HG03342 (cell line): ENCODE data around the gene SMIM23.
A peak's percentile ranks its signal among the peaks of the same experiment; 100 is the strongest.

Experiments used
- ATAC-seq: cut with Tn5 transposase; IDR thresholded peaks from one replicate; pipeline ENCODE4 v1.9.1; 2021; ENCODE audit warnings: mild to moderate bottlenecking, moderate library complexity; ENCODE audit not compliant: unreplicated experiment

SMIM23 gene

DNA sequence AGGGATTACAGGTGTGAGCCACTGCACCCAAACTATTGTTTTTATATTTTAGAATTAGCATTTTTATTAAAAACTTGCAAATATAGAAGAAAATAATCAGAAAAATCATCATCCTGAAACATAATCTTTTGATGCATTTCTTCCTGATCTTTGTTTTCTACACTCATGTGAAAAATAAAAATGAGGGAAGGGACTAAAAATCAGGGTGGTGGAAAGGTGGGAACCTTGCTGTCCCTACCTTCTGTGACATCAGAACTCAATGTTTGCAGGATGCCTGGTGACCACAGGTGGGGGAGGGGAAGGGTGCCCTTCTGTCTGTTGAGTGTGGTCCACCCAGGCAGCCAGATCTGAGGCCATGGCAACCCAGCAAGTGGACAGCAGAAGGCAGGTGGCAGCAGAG is at the start of gene SMIM23:
Gene SMIM23, plus strand, starts transcription at position 301 of the 400 bp plus-strand sequence. Its CDS starts 55 bp downstream, at position 356.
- ATAC-seq: no peak

DNA sequence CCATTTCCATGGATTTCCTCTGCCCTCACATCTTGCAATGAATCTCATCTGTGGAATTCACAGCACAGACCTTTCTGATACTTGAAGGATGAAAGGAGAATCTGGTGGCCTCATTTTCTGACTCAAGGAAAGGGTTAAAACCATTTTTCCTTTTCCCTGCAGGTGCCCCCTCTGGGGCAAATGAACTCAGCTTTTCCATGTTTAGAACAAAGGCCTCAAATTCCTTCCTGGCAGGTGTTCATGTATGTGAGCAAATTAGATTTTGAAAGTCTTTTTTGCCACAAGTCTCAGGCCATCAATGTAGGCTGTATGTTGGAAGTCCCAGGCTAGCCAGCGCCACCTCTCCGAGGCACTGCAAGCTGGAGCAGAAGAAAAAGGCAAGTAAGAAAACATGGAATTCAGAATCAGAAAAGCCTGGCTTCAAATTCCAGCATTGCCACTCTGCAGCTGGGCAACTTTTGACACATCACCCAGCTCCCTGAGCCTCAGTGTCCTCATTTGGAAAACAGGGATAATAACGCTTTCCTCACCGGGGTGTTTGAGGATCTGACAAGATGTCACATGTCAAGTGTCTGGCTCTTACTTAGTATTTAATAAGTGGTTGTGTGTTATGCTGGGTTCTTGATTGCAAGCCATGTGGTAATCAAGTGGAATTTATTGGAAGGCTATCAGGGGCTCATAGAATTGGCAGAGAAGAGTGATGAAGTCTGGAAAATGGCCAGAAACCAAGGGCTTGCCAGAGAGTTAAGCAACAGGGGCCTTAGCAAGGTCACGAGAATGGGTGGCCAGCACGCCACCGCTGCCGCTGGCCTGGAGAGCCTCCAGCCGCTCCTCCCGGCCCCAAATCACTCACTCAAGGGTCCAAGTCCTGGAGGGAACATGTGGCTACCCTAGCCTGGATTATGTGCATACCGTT is 48.4 kb upstream of the SMIM23 start:
- ATAC-seq: no peak

DNA sequence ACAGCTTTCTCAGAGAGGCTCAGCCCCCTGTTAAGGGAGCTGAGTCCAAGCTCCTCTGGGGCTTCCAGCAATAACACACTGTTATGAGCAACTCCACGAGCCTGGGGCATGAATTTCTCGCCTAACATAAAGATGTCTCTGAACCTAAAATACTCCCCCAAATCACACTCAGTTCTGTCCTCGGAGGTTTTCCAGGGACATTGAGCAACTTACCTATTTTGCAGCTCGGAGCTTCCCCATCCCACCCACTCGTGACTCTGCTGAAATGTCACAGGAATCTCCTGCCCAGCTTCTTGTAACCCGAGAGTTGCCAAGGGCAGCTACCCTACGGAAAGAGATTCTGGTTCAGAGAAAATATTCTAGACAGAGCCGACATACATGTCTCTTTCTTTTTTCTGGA is 47.1 kb upstream of the SMIM23 start:
- ATAC-seq: no peak

DNA sequence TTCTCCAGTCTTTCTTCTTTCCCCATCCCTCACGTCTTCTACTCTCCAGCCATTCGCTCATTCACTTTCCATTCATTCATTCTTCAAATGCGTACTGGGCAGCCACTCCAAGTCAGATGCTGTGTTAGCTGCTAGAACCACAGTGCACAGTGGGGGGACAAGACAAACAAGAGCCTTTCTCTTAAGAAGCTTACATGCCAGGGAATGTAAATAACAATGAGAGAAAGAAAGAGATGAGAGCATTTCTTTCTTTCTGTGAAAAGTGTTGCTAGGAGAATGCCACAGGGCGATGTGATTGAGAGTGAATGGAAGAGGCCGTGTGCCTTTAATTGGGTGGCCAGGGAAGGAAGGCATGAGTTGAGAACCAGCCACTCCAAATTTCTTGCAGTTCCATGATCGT is 46.3 kb upstream of the SMIM23 start:
- ATAC-seq: no peak

DNA sequence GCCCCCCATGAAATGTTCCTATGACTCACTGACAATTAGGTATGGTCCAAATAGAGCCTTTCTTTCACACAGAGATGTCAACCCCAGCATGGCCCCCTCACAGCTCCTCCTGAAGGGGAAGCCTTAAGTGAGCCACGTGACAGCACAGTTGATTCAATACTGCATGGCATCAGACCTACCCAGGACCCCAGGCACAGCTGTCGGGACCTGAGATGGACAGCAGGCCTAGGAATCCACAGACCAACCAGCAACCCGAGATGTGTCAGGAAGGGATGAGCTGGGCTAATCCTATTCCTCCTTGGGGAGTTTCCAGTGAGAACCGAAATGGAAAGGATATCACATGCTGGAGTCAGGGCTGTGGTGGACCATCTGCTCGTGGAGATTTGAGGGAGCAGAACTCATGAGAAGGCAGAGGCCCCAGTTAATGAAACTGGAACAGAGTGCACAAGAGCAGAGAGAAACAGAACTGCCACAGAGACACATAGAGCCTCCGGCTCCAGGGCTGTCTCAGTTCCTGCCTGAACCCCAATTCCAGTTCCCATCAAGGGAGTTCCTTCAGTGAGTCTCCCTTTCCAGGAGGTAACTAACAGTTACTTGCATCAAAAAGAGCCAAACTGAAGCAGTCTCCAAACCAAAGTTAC is 42.1 kb upstream of the SMIM23 start:
- peak; percentile 25 for ATAC-seq

DNA sequence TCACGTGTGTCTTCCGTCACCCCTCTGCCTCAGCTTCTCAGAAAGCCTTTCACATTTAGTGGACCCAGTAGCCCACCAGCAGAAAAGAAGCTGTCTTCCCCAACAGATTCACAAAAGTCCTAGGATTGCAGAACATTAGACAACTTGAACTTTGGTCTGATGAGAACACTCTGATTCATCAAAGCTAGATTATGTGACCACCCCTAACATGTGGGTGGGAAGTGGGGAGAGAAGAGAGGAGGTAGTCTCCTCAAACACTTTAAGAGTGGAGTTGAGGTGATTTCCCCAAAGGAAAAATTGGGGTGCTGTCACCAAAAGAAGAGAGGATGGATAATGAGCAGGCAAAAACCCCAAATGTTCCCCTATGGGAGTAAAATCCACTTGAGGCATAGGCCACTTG is 41.4 kb upstream of the SMIM23 start:
- ATAC-seq: no peak

DNA sequence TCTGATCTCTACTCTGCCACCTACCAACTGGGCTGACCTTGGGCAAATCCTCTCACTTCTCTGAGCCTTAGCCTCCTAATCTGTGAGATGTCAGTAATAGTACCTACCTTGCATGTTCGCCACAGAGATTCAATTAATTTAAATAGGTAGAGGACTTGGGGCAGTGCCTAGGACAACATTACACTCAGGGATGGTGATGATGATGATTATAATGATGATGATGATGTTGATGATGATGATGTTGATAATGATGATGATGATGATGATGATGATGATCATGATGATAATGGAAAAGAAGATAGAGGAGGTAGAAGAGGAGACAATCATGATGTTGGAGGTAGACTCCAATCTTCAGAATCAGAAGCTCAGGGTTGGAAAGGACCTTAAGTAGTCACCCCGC is 40.7 kb upstream of the SMIM23 start:
- ATAC-seq: no peak

DNA sequence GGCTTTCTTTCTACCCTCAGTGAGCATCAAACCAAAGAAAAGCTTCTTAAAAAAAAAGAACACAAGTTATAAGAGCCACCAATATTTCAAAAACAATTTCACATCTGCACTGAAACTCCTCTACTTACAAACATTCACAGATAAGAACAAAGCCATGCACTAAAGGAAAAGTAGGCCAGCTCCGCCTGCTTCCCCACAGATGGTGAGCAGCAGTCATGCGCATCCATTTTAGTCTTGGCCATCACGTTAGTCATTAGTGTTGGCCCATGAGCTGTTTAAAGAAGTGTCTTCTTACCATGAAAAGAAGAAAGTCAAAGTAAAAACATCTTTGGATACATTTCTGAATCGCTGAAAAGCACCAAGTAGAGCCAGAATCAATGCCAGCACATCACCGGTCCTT is 40.0 kb upstream of the SMIM23 start:
- no peak for ATAC-seq

DNA sequence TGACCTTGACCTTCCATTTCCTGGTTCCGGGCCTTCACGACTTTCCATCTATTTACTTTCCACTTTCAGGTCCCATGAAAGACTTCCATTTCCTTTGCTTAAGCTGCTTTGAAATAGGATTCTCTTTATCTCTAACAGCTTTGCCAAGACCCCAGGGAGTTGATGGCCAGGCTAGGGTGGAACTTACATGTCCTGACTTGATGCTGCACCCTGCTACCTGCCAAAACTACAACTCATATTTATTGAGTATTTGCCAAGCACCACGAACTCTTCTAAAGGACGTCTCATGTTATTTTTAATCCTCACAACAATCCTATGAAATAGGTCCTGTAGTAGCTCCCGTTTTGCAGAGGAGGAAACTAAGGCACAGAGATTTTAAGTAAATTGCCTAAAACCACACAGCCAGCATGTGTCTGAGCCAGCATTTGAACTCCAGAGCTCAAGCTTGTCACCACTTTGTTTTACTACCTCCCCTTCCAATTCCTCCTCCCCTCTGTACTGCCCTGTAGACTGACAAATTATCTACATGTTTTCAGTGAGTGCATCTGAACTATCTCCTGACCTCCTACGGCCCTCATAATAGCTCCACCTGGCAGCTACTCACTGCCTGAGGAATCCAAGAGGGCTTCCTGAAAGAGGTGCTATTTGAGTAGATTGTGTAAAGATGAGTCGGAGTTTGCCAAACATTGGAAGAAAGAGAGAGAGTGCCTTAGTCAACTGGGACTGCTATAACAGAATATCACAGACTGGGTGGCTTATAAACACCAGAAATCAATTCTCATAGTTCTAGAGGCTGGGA is 38.4 kb upstream of the SMIM23 start:
- ATAC-seq: no peak

DNA sequence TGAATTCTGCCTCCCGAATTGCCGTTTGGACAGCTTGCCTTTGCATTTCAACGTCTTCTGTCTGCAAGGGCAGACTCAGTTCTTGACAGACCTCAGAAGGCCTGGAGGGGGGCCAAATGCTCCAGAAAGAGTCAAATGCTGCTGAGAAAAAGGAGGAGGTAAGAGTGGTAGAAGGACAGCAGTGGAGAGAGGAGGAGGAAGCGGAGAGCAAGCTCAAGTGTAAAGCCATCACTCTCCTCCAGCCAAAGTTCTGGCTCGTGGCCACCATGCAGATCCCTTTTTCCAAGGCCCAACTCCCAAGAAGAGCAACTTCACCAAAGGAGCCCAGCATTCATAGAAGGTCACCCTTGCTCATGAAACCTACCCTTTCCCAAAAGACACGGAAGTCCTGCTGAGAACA is 36.9 kb upstream of the SMIM23 start:
- no peak for ATAC-seq

DNA sequence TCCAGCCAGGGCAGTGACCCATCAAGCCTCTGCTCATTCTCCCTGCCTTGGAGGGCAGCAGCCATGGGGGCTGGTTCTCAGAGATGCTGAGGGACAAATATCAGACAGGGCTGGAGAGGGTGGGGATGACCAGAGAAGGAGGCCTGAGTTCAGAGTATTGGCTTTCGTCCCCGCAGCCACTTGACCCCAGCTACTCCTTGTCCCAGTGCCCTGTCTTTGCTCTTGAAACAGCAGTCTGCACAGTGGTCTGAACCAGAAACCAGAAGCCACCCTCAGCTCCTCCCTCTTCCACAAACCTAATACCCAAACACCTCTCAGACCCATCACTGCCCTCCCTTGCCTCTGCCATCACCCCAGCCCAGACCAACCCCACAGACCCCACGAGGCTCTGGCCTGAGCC is 36.3 kb upstream of the SMIM23 start:
- no peak for ATAC-seq

DNA sequence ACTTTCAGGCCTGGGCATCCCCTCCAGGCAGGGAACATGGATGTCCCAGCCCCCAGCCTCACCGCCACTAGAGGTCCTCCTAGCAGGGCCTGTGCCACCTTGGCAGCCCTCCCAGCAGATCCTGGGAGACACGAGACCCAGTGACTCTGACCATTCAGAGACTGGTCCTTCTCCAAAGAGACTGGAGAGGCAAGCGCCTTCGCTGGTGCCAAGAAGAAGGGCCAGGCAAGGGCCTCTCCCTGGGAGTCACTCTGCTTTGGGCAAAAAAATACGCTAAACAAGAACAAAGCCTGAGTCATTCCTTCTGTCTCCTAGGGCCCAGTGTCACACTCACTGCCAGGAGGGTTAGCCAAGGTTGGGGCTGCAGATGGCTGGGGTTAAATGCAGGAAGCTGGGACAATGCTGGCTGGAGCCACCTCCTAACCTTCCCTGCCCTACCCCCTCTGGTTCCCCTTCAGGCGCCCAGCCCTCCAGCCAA is 35.3 kb upstream of the SMIM23 start:
- ATAC-seq: no peak

DNA sequence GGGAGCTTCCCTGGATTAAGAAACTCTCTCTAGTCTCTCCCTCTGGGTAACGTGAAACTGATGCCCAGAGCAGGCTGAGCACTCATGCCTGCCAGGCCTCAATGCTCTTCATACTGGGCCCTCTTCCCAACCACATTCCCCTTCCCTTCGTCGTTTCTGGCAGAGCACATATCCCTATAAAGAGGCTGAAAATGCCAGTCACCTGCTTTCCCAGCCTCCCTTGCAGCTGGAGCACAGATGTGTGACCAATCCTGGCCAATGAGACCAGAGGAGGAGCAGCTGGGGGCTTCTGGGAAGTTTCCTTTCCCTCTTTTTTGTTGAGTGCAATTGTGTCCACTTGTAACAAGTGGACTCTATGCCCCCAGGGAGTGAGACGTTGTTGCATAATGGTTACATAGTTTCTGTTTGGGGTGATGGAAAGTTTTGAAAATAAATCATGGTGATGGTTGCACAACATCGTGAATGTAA is 30.2 kb upstream of the SMIM23 start:
- no peak for ATAC-seq

DNA sequence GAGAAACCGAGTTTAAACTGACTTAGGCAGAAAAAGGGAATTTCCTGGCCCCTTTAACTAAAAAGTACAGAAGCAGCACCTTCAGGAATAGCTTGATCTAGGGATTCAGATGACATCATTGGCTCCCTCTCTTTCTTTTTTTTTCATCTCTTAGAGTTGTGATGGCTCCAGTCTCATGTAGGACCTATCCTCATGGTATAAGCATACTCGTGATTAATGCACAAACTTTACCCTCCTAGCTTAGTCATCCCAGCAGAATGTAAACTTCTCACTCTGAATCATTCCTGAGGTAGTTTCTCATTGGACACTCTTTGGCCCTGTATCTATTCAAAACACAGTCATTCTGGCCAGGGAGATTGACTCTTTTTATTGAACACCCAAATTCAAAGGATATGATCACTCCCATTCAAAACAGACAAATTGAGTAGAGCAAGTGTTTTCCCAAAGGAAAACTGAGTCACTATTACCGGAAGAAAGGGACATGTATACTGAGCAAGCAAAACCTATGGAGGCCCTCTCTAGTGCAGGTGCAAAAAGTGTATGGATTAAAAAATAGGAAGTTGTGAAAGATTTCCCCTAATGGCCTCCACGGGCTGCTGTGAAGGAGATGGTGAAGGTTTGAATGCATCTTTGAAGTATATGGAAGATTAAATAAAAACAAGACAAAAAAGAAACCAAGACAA is 27.6 kb upstream of the SMIM23 start:
- ATAC-seq: no peak

DNA sequence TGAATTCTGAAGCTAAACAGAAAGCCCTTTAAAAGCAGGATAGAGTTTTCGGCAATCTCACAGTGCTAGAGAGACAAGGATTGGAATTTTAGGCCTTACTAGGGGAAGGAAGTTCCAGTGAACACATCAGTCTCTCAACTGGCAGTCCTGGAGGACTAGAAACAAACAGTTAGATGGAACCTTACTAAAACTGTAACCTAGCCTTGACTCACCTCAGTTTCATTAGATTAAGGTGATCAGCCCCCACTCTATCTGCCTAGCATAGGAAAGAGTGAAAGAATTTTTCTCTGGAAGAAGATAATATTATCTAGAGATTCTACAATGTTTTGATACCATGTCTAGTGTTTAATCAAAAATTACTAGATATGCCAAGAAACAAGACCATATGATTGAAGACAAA is 25.8 kb upstream of the SMIM23 start:
- ATAC-seq: no peak

DNA sequence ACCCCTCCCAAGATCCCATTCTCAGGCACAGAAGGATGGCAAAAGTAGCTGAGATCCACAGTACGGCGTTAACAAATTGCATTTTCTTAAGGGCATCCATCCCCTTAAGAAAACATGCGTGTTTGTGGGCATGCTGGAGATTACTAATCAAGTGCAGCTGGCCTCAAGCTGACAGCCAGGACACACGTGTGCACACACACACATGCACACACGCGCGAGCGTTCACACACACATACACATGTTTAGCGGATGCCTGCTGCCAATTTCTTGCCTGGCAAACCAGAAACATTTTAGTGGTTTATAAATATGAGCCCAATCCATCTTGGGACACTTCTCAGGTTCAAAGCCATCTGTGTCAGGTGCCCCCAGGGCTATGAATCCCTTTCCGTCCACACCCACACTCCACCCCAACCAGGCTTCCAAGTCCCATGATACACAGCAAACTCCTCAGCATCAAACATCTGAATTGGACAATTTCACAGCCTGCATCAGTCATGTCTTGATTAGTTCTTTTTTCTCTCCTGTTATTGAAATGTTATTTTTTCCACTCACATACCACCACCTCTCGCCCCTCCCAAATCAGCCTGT is 23.5 kb upstream of the SMIM23 start:
- no peak for ATAC-seq

DNA sequence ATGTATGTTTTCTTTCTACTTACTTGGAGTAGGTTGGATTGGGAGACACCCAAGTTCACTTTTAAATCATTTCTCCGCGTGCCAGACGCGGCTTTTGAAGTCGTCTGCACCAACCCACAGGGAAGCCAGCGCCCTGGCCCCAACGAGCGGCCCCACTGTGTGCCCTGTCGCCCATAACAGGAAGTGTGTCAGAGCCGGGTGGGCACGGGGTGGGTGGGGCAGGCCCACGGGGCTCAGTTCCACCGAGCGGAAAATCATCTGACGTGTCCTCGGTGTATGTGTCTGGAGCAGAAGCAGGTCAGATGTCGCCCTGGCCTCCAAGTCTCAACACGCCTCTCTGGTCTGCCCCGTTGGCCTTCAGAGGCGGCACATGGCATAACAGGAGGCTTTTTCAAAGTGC is 22.7 kb upstream of the SMIM23 start:
- no peak for ATAC-seq

DNA sequence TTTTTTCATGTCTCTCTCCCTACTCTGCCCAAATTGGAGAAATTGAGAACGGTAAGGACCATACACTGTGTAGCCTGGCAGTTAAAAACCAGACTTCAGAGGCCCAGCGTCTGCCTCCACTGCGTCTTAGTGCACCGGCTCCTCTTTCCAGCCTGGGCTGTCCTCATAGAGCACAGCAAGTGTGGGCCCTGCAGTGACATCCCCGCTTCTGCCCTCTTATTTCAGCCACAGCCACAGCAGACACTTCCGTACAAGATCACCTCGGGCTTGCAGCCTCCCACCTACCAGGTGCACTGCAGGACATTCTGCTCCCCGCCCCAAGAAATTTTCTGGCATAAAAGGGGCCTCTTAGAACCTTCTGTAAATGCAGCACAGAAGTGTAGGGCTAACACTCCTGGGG is 21.4 kb upstream of the SMIM23 start:
- no peak for ATAC-seq

DNA sequence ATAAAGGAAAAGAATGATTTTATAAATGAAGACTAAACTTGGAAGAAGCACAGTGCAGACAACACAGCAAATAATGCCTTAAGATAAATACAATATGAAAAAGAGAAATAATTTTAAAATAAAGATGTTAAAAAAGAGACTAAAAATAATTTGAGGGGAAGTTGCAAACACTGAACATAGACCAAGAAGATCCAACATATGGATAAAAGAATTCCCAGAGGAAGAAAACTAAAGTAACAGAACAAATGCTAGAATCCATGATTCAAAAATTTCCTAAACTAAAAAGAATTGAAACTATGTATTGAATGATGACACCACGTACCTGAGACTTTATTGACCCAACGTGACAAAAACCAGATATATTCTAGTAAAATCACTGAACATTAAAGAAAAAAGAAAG is 18.7 kb upstream of the SMIM23 start:
- no peak for ATAC-seq

DNA sequence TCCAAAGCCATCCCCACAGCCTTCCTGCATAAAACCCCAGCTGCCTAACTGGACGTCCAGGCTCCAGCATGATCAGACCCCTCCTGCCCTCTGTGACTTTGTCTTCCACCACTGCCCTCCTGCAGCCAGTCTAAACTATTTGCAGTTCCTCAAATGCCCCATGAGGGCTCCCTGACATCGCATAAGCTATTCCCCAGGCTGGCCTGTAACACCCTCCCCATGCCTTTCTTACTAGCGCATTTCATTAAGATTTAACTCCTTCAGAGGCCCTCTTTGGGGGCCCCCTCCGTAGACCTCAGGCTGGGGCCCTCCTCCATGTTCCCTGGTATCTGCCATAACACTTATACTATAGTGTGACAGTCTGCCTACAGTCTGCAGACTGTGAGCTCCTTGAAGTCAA is 15.5 kb upstream of the SMIM23 start:
- no peak for ATAC-seq
